Activated B cell treated with CpG ODN at 0.5 μM for 24 hours (primary cell): ENCODE data around the gene LDLRAP1. TPM values are rescaled to one million over a fixed set of nuclear protein-coding genes. Genes with fewer than 3 reads are reported as not detected.

Source experiments
- ATAC-seq: fragments of 200-7000 bp; cut with Tn5 transposase; one replicate; pipeline ENCODE4 v1.10.0; 2021; ENCODE audit warnings: low read depth, mild to moderate bottlenecking, moderate library complexity
- CTCF ChIA-PET: fragments of 350-600 bp; sonication (Branson Sonifier 250); formaldehyde crosslinking; loops from one replicate; lab custom pipeline; 2021; ENCODE audit warnings: antibody characterized with exemption; lab: Charles Lee
- POLR2A ChIA-PET: fragments of 350-600 bp; sonication (Branson Sonifier 250); formaldehyde crosslinking; loops from one replicate; lab custom pipeline; 2021; ENCODE audit warnings: antibody characterized with exemption; lab: Charles Lee
- DNase-seq: peaks from one replicate; pipeline ENCODE4 v3.0.0; 2022
- H3K27ac Mint-ChIP-seq: one replicate; pipeline ENCODE4 v1.8.0; 2020; ENCODE audit warnings: mixed read lengths
- H3K27me3 Mint-ChIP-seq: one replicate; pipeline ENCODE4 v1.8.0; 2021; ENCODE audit warnings: mixed read lengths
- H3K36me3 Mint-ChIP-seq: one replicate; pipeline ENCODE4 v1.8.0; 2021; ENCODE audit warnings: low read depth, mixed read lengths
- H3K4me1 Mint-ChIP-seq: one replicate; pipeline ENCODE4 v1.8.0; 2021; ENCODE audit warnings: mixed read lengths
- H3K4me3 Mint-ChIP-seq: one replicate; pipeline ENCODE4 v1.8.0; 2020; ENCODE audit warnings: mild to moderate bottlenecking, mixed read lengths
- H3K9me3 Mint-ChIP-seq: one replicate; pipeline ENCODE4 v1.8.0; 2020; ENCODE audit warnings: mixed read lengths
- intact Hi-C: fragments of 100-400 bp; cut with micrococcal nuclease; formaldehyde crosslinking; loops from one replicate; pipeline ENCODE4 v1.15.1; 2024
- total RNA-seq: library from RNA; stranded (reverse); gene quantifications from 2 replicates; pipeline ENCODE4 v1.2.3, GENCODE V29; 2022
- TF ChIP-seq, protein P1 (sequence below): fragments of 200-600 bp; IDR thresholded peaks from one replicate; pipeline ENCODE4 v1.8.0; 2022; ENCODE audit warnings: antibody characterized with exemption, mild to moderate bottlenecking

LDLRAP1 gene
- total RNA-seq, 1 donor from 2014 or later = 10.8 TPM

DNA sequence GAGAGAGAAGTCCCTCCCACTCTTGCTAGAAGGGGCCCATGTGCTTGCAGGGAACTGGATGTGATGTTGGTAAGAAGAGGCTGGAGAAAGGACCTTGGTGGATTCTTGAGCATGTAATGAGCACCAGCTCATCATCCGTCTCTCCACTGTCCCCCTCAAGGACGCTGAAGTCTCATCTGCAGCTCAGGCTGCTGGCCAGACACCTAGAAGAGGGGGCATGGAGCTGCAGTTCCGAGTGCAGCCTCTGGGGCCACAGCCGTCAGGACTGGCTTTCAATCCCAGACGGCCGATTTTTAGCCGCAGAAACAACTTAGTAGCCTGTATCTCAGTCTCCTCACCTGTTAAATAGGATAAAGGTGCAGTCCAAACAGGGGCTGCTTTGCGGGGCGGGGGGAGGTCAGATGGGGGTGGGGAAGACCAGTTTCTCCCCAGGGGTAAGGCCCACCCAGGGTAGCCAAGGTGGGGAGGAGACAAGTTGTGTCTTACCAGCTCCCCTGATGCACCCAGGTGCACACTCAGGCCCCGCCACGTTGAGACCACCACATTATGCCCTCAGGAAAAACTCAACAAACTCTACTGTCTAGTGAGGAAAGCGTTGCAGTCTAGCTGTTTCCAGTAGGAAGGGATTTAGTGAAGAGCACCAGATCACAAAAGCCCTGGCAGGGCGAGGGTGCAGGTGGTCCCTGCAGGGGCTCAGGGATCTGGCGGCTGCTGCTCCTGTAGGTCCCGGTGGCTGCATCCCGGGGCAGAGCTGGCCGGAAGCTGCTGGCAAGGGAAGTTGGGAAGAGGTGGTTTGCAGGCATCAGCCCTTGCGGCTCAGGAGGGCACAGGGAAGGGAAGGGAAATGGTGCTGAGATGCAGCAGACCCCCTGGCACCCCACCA, 29.5 kb downstream of the LDLRAP1 start:
- no peak overlapping the region for H3K4me3 Mint-ChIP-seq
- ChIA-PET CTCF (interaction anchor here (0.7 to 1.3 kb wide), 4 partner anchors 17 to 52 kb away, joined by 3 read pairs; no protein-coding TSS in a partner anchor), POLR2A (no interaction called here)
- H3K27ac Mint-ChIP-seq = no peak overlapping the region
- H3K36me3 Mint-ChIP-seq = peaks cover 2% of the 10 kb centered on the region
- peaks cover 2% of the 10 kb centered on the region for H3K4me1 Mint-ChIP-seq
- H3K27me3 Mint-ChIP-seq = peaks cover 7% of the 10 kb centered on the region
- intact Hi-C loops = no loop called here
- ATAC-seq = peak; percentile 70
- H3K9me3 Mint-ChIP-seq = no peaks in the 10 kb centered on the region
- no peak for DNase-seq
- TF ChIP-seq, protein P1, sequence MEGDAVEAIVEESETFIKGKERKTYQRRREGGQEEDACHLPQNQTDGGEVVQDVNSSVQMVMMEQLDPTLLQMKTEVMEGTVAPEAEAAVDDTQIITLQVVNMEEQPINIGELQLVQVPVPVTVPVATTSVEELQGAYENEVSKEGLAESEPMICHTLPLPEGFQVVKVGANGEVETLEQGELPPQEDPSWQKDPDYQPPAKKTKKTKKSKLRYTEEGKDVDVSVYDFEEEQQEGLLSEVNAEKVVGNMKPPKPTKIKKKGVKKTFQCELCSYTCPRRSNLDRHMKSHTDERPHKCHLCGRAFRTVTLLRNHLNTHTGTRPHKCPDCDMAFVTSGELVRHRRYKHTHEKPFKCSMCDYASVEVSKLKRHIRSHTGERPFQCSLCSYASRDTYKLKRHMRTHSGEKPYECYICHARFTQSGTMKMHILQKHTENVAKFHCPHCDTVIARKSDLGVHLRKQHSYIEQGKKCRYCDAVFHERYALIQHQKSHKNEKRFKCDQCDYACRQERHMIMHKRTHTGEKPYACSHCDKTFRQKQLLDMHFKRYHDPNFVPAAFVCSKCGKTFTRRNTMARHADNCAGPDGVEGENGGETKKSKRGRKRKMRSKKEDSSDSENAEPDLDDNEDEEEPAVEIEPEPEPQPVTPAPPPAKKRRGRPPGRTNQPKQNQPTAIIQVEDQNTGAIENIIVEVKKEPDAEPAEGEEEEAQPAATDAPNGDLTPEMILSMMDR = no peak

DNA sequence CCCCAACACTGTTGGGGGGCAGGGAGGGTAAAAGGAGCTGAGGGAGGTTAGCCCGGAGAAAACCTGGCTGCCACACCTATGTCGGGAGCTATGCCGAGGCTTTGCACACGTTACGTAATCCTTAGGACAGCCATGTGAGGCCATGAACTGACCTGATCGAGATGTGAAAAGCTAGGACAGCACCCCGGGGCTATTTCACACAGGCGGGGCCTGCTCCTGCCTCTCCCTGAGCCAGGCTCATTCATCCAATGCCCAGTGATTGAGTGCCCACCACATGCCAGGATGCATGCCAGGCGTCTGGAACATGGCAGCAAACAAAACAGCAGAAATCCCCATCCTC, 30.2 kb downstream of the LDLRAP1 start:
- ATAC-seq (no peak), DNase-seq (no peak)
- TF ChIP-seq, protein P1 = no peak
- Mint-ChIP-seq H3K36me3 (no peaks in the 10 kb centered on the region), H3K9me3 (no peaks in the 10 kb centered on the region), H3K27me3 (peaks cover 7% of the 10 kb centered on the region), H3K27ac (no peak overlapping the region), H3K4me3 (no peak overlapping the region), H3K4me1 (peaks cover 2% of the 10 kb centered on the region)
- ChIA-PET POLR2A (no interaction called here), CTCF (interaction anchor here (1.3 kb wide), 1 partner anchor 24 kb away, joined by 3 read pairs; no protein-coding TSS in a partner anchor)
- intact Hi-C loops = no loop called here

DNA sequence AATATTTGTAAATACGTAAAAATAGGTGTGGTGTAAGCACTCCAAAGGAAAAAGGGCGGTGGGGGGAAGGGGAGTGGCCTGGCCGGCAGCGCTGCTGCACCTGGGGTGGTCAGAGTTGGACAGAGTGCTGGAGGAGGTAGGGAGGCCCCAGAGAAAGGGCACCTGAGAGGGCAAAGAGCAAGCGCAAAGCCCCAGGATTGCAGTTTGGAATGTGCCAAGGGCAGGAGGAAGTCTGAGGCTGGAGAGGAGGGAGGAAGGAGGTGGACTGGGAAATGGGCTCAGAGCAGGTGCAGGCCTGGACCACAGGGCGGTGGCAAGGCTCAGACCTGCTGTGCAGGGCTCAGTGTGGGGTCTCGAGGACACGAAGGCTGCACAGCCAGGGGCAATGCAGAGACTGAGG, 30.6 kb downstream of the LDLRAP1 start:
- Mint-ChIP-seq H3K9me3 (no peaks in the 10 kb centered on the region), H3K4me3 (no peak overlapping the region), H3K27me3 (peaks cover 7% of the 10 kb centered on the region), H3K27ac (no peak overlapping the region), H3K36me3 (no peaks in the 10 kb centered on the region), H3K4me1 (peaks cover 2% of the 10 kb centered on the region)
- TF ChIP-seq, protein P1 = no peak
- no peak for ATAC-seq
- ChIA-PET CTCF (interaction anchor here (1.3 kb wide), 1 partner anchor 25 kb away, joined by 3 read pairs; no protein-coding TSS in a partner anchor), POLR2A (no interaction called here)
- DNase-seq = no peak
- intact Hi-C loops = no loop called here

DNA sequence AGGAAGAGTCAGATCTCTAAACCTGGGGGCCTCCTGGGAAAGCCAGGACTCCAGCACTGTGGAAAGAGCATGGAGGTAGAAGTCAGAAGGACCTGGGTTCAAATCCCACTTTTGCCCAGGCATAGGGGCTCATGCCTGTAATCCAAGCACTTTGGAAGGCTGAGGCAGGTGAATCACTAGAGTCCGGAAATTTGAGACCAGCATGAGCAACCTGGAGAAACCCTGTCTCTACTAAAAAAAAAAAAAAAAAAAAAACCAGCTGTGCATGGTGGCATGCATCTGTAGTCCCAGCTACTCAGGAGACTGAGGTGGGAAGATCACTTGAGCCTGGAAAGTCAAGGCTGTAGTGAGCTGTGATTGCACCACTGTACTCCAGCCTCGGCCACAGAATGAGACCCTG, 31.8 kb downstream of the LDLRAP1 start:
- H3K36me3 Mint-ChIP-seq = no peaks in the 10 kb centered on the region
- intact Hi-C loops = no loop called here
- H3K4me1 Mint-ChIP-seq = peaks cover 2% of the 10 kb centered on the region
- H3K27me3 Mint-ChIP-seq = peaks cover 7% of the 10 kb centered on the region
- ChIA-PET CTCF (no interaction called here), POLR2A (no interaction called here)
- no peak overlapping the region for H3K27ac Mint-ChIP-seq
- no peaks in the 10 kb centered on the region for H3K9me3 Mint-ChIP-seq
- H3K4me3 Mint-ChIP-seq = no peak overlapping the region
- DNase-seq = no peak
- TF ChIP-seq, protein P1 = no peak
- no peak for ATAC-seq

- Mint-ChIP-seq H3K4me3 (no peak overlapping the region), H3K36me3 (no peaks in the 10 kb centered on the region), H3K4me1 (peaks cover 2% of the 10 kb centered on the region), H3K27me3 (peaks cover 7% of the 10 kb centered on the region), H3K9me3 (no peaks in the 10 kb centered on the region), H3K27ac (no peak overlapping the region)
- intact Hi-C loops = no loop called here
- ChIA-PET POLR2A (interaction anchor here (0.7 kb wide), 1 partner anchor 183 kb away, joined by 5 read pairs; no protein-coding TSS in a partner anchor), CTCF (no interaction called here)
- TF ChIP-seq, protein P1 = no peak
- no peak for DNase-seq
- no peak for ATAC-seq
These were observed 33.2 kb downstream of the LDLRAP1 start for GRCh38 chr1:25576459-25577133.
